HepG2 (cell line): ENCODE results near the gene HPCAL1. TPM values are rescaled to one million over a fixed set of nuclear protein-coding genes. Genes with fewer than 3 reads are reported as not detected.

ENCODE experiments used
- CBX5 ChIP-seq: sonication (generic); formaldehyde crosslinking; IDR thresholded peaks from 2 replicates; pipeline ENCODE4 v1.4.0; 2020; ENCODE audit warnings: missing genetic modification reagents, borderline replicate concordance
- ETV6 ChIP-seq: sonication (generic); formaldehyde crosslinking; conservative IDR thresholded peaks from 2 replicates; pipeline ENCODE4 v1.4.0; 2020; ENCODE audit warnings: missing genetic modification reagents
- HMG20A ChIP-seq: IDR thresholded peaks from 2 replicates; pipeline ENCODE4 v1.6.1; 2016; ENCODE audit warnings: borderline replicate concordance
- HNF4A ChIP-seq: sonication (generic); formaldehyde crosslinking; IDR thresholded peaks from 2 replicates; pipeline ENCODE4 v1.4.0; 2020; ENCODE audit warnings: missing genetic modification reagents
- HOXA3 ChIP-seq: sonication (generic); formaldehyde crosslinking; IDR thresholded peaks from 2 replicates; pipeline ENCODE4 v1.5.0; 2020; ENCODE audit warnings: missing genetic modification reagents
- HOXA5 ChIP-seq: sonication (generic); formaldehyde crosslinking; IDR thresholded peaks from 2 replicates; pipeline ENCODE4 v1.4.0; 2020; ENCODE audit warnings: missing genetic modification reagents
- KLF12 ChIP-seq: sonication (generic); formaldehyde crosslinking; IDR thresholded peaks from 2 replicates; pipeline ENCODE4 v1.4.0; 2020; ENCODE audit warnings: missing genetic modification reagents, borderline replicate concordance
- RXRA ChIP-seq: sonication (generic); formaldehyde crosslinking; IDR thresholded peaks from 2 replicates; pipeline ENCODE4 v1.5.1; 2020; ENCODE audit warnings: missing genetic modification reagents
- SOX13 ChIP-seq, 3 experiments: fragments of 450-650 bp in 1 of 3; sonication (generic) in 1 of 3; formaldehyde crosslinking in 1 of 3; IDR thresholded peaks in 2 of 3; conservative IDR thresholded peaks in 1 of 3; 2 replicates each; pipeline versions ENCODE4 v1.5.0 to v1.6.1; 2016 to 2020; ENCODE audit warnings: antibody characterized with exemption in 1 of 3, mild to moderate bottlenecking in 1 of 3, missing compliant biosample characterization in 1 of 3, missing genetic modification reagents in 1 of 3, moderate library complexity in 1 of 3
- U2AF1 ChIP-seq: fragments of 200-400 bp; formaldehyde crosslinking; optimal IDR thresholded peaks from 2 replicates; pipeline ENCODE3; 2017; ENCODE audit warnings: mild to moderate bottlenecking, low read depth, low read length
- ZNF24 ChIP-seq: fragments of 450-650 bp; IDR thresholded peaks from 2 replicates; pipeline ENCODE4 v1.6.1; 2017; ENCODE audit warnings: antibody characterized with exemption, mild to moderate bottlenecking
- ZNF281 ChIP-seq: sonication (generic); formaldehyde crosslinking; IDR thresholded peaks from 2 replicates; pipeline ENCODE4 v1.4.0; 2020; ENCODE audit warnings: missing genetic modification reagents, borderline replicate concordance
- ZNF329 ChIP-seq: sonication (generic); formaldehyde crosslinking; IDR thresholded peaks from 2 replicates; pipeline ENCODE4 v1.9.0; 2021; ENCODE audit warnings: low read depth, mild to moderate bottlenecking, missing genetic modification reagents
- ZNF337 ChIP-seq: sonication (generic); formaldehyde crosslinking; IDR thresholded peaks from 2 replicates; pipeline ENCODE4 v1.5.1; 2020; ENCODE audit warnings: missing genetic modification reagents, low read depth, mild to moderate bottlenecking, borderline replicate concordance
- ZNF367 ChIP-seq: sonication (generic); formaldehyde crosslinking; IDR thresholded peaks from 2 replicates; pipeline ENCODE4 v1.4.0; 2020; ENCODE audit warnings: missing genetic modification reagents, borderline replicate concordance
- polyA plus RNA-seq, 8 experiments: library from polyadenylated mRNA; depleted of rRNA in 3 of 8; stranded (reverse) in 7 of 8; unstranded in 1 of 8; fragments of >200 nt; fragmentation: Illumina TruSeq in 4 of 8; extraction: Trizol in 4 of 8; gene quantifications; 2 replicates each; pipeline versions ENCODE4 v1.2.1 to v1.2.3, GENCODE V29; 2011 to 2016; ENCODE audit warnings: low read depth in 4 of 8, missing spikeins in 1 of 8, mixed read lengths in 1 of 8; ENCODE audit not compliant: insufficient read depth in 1 of 8
- total RNA-seq, 5 experiments: library from RNA; depleted of rRNA; stranded (reverse); fragments of >200 nt; fragmentation: Illumina TruSeq; extraction: Trizol; gene quantifications; 2 replicates each; pipeline ENCODE4 v1.2.3, GENCODE V29; 2016; ENCODE audit warnings: low read depth in 1 of 5
- TF ChIP-seq, protein P1 (sequence below): sonication (generic); formaldehyde crosslinking; IDR thresholded peaks from 2 replicates; pipeline ENCODE4 v1.4.0; 2020; ENCODE audit warnings: mild to moderate bottlenecking, missing genetic modification reagents
- TF ChIP-seq, protein P2 (sequence below): sonication (generic); formaldehyde crosslinking; IDR thresholded peaks from 2 replicates; pipeline ENCODE4 v1.4.0; 2020; ENCODE audit warnings: mild to moderate bottlenecking, missing genetic modification reagents

Gene HPCAL1
- total and polyA plus RNA-seq, 2 of the 13 experiments (the other 11 are each of a cell fraction or from before 2014, with no cell fraction given) = 29.5 to 29.9 TPM

DNA sequence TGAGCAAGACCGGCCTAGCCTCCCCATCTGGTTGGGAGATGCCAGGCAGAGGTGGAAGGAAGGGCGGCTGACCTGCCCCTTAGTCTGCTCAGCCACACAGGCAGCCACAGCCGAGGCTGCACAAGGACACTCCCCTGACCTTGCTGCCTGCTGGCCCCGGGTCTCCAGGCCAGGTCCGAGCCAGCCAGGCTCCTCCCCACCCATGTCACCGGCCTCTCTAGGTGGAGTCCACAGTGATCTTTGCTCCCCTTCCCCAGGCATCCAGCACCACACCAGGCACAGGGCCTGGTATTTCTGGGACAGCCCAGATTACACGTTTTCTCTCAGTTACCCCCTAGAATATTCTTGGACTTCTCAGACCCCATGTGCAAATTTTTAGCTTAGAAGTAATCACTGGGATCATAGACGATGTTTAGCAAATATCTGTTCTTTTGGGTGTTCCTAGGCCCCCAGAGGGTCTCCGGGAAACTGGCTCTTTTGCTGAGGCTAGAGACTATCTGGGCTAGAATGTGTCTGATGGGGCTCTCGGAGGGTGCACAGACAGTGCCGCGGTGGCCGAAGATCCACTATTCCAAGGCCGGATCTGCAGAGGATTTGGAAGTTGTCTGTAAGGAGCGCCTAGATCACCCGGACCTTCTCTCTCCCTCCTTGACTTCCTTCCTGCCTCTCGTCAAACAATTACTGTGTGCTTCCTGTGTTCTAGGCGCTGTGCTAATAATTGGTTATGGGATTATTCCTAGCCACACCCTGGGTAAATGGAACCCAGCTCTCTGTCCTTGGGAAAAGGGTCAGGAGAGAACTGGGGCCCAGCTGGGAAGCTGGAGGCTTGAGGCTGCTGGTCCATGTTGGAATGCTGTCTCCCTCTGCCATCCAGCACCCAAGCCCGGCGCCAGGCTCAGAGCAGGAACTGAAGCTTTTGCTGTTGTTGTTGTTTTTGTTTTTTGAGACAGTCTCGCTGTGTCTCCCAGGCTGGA, 98.6 kb downstream of the HPCAL1 start (continued):
- TF ChIP-seq HOXA3 (CRISPR knock-in tag) = peak; percentile 82
- TF ChIP-seq, protein P1, sequence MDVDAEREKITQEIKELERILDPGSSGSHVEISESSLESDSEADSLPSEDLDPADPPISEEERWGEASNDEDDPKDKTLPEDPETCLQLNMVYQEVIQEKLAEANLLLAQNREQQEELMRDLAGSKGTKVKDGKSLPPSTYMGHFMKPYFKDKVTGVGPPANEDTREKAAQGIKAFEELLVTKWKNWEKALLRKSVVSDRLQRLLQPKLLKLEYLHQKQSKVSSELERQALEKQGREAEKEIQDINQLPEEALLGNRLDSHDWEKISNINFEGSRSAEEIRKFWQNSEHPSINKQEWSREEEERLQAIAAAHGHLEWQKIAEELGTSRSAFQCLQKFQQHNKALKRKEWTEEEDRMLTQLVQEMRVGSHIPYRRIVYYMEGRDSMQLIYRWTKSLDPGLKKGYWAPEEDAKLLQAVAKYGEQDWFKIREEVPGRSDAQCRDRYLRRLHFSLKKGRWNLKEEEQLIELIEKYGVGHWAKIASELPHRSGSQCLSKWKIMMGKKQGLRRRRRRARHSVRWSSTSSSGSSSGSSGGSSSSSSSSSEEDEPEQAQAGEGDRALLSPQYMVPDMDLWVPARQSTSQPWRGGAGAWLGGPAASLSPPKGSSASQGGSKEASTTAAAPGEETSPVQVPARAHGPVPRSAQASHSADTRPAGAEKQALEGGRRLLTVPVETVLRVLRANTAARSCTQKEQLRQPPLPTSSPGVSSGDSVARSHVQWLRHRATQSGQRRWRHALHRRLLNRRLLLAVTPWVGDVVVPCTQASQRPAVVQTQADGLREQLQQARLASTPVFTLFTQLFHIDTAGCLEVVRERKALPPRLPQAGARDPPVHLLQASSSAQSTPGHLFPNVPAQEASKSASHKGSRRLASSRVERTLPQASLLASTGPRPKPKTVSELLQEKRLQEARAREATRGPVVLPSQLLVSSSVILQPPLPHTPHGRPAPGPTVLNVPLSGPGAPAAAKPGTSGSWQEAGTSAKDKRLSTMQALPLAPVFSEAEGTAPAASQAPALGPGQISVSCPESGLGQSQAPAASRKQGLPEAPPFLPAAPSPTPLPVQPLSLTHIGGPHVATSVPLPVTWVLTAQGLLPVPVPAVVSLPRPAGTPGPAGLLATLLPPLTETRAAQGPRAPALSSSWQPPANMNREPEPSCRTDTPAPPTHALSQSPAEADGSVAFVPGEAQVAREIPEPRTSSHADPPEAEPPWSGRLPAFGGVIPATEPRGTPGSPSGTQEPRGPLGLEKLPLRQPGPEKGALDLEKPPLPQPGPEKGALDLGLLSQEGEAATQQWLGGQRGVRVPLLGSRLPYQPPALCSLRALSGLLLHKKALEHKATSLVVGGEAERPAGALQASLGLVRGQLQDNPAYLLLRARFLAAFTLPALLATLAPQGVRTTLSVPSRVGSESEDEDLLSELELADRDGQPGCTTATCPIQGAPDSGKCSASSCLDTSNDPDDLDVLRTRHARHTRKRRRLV (CRISPR knock-in tag) = no peak
- TF ChIP-seq SOX13 (IDR thresholded peaks at IDR 0.05) = 0 out of 2 replicates have a peak, but pooled peaks have one; percentile 12
- TF ChIP-seq SOX13 (CRISPR knock-in tag; conservative IDR thresholded peaks at IDR 0.05 in 1 of 2, IDR thresholded peaks at IDR 0.05 in 1 of 2) = peak in 1 of 2 experiments; percentile 82; a peak in 2 of 4 replicates
- 0 out of 2 replicates have a peak, but pooled peaks have one; percentile 58 for TF ChIP-seq ZNF329
- peak; percentile 45 for TF ChIP-seq U2AF1
- 0 out of 2 replicates have a peak, but pooled peaks have one; percentile 2 for TF ChIP-seq ZNF281 (CRISPR knock-in tag)
- TF ChIP-seq ETV6 (CRISPR knock-in tag) = 0 out of 2 replicates have a peak, but pooled peaks have one; percentile 21
- peak; percentile 96 for TF ChIP-seq HNF4A (CRISPR knock-in tag)
- TF ChIP-seq RXRA (CRISPR knock-in tag) = peak; percentile 86
- TF ChIP-seq ZNF337 (CRISPR knock-in tag) = peak; percentile 19; the same call in 1 of the 2 replicates
- TF ChIP-seq ZNF367 (CRISPR knock-in tag) = no peak
- TF ChIP-seq HOXA5 (CRISPR knock-in tag) = 0 out of 2 replicates have a peak, but pooled peaks have one; percentile 34
- TF ChIP-seq, protein P2, sequence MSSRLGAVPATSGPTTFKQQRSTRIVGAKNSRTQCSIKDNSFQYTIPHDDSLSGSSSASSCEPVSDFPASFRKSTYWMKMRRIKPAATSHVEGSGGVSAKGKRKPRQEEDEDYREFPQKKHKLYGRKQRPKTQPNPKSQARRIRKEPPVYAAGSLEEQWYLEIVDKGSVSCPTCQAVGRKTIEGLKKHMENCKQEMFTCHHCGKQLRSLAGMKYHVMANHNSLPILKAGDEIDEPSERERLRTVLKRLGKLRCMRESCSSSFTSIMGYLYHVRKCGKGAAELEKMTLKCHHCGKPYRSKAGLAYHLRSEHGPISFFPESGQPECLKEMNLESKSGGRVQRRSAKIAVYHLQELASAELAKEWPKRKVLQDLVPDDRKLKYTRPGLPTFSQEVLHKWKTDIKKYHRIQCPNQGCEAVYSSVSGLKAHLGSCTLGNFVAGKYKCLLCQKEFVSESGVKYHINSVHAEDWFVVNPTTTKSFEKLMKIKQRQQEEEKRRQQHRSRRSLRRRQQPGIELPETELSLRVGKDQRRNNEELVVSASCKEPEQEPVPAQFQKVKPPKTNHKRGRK (CRISPR knock-in tag) = 0 out of 2 replicates have a peak, but pooled peaks have one; percentile 31
- no peak for TF ChIP-seq ZNF24
- peak; percentile 73; the same call in 1 of the 2 replicates for TF ChIP-seq KLF12
- peak; percentile 50; the same call in 1 of the 2 replicates for TF ChIP-seq HMG20A
- no peak for TF ChIP-seq CBX5 (CRISPR knock-in tag)
